ENCODE results near the gene FOLR1.

GRCh38 chr11:72227316-72228228 lies 35.6 kb downstream of the FOLR1 start:
- TF ChIP-seq CTCF (IDR thresholded peaks at IDR 0.05) (no peak), POLR2A (IDR thresholded peaks at IDR 0.05) (no peak)
